UCSD-AML1 (cell line): ENCODE data around the gene CYB5R2.

ENCODE experiments used
- DNase-seq: peaks from one replicate; lab custom pipeline; 2025; ENCODE audit not compliant: unreplicated experiment; lab: John Stamatoyannopoulos, UW

CYB5R2 gene

DNA sequence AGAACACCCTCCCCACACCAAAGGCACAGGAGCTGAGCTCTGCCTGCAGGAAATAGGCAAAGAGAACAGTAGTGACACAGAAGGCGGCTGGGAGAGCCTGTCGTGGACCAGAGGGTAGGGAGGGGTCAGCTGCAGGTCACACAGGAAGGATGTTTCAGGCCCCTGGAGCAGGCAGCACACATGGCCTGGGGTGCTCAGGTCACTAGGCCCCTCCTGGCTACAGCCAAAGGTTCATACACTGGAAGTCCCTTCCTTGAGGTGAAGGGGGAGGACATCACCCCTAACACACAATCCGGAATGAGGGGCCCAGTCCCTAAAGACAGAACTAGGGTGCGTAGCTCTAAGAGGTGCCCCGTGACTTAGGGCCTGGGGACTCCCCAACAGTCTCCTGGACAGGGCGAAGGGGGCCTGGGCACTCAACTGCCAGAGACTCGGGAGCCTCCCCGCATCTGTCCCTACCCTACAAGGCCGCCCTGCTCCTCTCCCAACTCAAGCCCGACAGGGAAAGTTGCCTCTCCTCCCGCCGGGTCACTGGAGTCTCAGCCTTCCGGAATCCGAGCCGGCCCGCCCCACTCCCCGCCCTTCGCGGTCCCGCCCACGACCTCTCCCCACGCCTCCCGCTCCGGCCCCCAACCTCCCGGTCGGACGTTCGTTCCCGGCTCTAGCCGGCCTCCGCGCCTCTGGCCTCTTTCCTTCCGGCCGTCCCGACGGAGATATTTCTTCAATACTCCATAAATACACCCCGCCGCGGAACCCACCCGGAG lies at the start of gene CYB5R2:
Gene CYB5R2 (minus strand): TSS at position 541 of the 764 bp plus-strand sequence. CDS start 675 bp downstream, outside the sequence.
- DNase-seq, result no peak

DNA sequence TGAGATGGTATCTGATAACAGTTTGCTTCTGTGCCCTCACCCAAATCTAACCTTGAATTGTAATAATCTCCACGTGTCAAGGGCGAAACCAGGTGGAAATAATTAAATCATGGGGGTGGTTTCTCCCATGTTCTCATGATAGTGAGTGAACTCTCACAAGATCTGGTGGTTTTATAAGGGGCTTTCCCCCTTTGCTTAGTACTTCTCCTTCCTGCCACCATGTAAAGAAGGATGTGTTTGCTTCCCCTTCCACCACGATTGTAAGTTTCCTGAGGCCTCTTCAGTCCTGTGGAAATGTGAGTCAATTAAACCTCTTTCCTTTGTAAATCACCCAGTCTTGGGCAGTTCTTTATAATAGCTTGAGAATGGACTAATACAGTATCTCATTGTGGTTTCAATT lies 41.5 kb upstream of the CYB5R2 start:
- no peak for DNase-seq

DNA sequence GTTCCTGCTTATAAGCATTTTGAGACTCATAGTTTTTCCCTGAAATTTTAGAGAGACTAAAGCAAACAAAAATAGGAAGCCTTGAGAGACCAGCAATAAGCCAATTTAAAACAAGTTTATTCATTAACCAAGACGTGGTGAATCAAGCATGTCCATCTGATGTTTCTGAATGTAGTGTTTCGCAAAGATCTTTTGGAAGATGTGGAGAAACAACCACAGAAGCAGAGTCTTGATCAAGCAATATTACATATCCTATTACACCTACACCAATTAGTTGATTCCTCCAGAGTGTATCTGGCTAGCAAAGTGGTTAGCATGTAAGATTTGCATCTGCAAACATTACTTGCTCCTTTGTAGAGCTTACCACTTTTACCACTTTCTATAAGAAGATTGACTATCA lies 33.1 kb upstream of the CYB5R2 start, which contains the start of gene OVCH2:
Gene OVCH2 (minus strand): TSS at position 101 of the 400 bp plus-strand sequence. CDS start 83 bp downstream, at position 18.
- DNase-seq, result no peak

DNA sequence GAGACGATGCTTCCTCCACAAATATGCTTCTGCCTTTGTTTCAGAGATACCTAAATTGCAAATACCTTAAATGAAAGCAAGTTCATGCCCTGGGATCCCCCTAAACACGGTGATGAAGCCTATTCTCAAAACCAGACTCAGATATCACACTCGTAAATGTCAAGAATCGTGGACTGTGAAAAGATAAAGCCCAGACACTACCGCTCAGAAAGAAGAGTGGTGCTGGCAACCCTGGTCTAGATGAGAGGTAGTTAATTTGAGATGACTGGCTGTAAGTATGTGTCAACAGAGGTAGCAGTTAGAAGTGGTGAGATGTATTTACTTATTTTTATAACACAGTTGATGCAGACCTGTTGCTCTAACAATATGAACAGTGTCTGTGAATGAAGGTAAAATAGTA lies 30.4 kb upstream of the CYB5R2 start:
- no peak for DNase-seq

DNA sequence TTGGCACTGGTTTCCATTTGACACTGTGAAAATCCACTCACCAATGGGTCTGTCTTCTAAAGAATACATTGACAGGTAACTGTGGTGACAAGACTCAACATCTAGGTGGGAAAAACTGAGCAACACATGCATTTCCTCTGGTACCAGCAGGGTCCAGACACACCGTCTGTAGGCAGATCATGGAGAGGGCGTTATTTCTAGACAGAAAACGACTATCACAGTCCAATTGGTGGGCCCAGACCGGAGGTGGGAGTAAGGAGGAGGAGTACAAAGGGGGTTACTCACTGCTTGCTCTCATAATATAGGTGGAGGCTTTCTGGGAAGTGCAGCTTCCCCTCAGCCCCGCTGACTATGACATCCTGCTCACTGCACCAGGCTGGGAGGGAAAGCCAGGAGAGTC lies 23.1 kb upstream of the CYB5R2 start:
- DNase-seq, result no peak

DNA sequence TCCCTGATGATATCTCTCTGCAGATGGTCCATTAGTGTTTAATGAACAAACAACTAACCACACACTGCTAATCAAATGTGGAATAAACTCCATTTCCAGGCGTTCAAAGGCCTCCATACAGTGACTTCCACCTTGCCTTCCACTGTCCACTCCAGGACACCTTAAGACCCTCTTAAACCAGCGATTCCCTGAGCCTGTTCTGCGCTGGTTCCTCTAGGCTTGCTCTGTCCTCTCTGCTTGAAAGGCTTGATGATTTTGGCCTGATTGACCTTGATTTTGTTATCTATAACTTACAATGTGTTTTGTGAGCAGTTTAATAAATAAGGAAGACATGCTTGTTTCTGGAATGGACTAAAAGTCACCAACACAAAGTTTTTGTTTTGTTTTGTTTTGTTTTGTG lies 20.9 kb upstream of the CYB5R2 start:
- no peak for DNase-seq

DNA sequence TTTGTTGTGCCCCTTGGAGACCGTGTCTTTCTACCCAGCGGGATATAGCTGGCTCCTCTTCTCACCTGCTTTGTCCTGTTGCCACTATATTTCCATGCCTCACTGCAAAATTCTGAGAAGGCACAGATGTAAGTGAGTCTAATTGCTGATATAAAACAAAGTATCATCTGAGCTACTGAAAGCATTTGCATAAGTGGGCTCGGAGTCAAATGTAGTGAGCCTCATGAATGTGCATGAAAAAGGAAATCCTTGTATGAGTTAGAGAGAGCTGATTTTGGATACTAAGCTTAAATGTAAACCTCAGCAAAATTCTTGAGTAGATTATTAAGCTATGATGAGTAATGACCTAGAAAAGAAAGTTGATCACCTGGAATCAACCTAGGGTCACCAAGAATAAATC lies 19.1 kb upstream of the CYB5R2 start:
- no peak for DNase-seq

DNA sequence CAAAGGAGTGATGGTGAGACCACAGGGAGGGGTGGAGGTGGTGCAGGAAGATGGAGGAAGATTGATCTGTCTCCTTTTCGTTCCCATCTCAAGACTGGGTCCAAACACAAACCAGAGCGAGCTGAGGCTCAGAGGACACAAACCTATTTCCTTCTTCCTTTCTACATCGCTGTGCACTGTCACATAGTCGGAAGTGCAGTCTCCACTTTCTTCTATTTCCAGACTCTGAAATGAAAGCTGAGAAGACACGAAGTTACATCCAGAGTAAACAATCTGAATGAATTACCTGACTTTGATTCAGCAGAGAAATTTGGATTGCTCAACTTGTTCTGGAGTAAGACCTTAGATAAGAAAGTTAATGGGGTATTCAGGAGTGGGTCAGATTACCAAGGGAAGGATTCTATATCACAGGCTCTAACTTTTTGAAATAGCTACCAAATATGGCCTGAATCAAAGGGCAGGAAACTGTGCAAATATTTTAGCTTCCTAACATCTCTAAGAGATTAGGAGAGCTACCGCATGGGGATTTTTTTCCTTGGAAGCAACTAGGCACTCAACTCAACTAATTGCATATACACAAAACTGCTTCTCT lies 18.6 kb upstream of the CYB5R2 start:
- no peak for DNase-seq

DNA sequence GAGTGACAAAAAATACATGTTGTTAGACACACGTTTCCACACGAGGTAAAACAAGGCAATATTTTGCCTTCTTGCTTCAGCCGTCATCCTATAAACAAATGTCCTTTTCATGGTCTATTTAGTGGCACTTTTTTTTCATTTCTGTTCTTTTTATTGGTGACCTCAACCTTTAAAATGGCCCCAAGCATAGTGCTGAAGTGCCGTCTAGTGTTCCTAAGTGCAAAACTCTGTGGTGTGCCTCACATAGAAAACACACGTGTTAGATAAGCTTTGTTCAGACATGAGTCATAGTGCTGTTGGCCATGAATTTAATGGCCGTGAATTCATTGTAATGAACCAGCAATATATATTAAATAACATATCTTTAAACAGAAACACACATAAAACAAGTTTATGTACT lies 17.3 kb upstream of the CYB5R2 start:
- DNase-seq, result no peak

DNA sequence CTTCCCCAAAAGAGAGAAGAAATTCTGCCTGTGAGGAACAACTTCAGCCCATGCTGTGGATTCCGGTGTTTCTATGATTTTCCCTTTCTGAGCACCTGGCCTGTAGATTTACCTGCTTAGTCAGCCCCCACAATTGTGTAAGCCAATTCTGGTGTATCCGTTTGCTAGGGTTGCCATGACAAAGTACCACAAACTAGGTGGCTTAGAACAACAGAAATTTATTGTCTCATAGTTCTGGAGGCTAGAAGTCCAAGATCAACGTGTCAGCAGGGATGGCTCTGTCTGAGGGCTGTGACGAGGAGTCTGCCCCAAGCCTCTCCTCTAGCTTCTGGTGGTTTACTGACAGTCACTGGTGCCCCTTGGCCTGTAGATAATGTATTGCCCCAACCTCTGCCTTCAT lies 15.9 kb upstream of the CYB5R2 start:
- no peak for DNase-seq

DNA sequence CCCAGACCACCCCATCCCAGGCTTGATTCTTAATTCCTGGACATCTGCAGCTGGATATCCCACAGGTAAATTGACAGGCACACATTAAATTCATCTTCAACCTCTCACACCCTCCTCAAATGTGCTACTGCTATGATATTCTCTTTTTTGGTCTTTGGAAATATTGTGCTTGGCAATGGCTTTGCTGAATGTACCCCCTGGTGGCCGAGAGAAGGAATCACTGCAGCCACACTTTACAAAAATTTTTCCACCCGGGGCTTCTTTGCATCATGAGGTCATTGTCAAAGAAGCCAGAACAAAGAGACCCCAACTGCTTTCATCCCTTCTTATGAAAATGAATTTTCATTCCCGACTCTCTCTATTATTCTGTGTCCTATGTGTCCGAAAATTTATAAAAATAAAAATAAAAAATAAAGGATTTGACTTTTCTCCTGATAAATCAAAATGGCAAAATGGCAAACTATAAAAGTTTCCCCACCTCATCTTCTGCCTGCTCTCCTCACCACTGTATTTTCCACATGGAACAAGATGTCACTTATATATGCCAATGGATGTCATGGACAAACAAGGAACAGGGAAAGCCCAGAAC lies 15.0 kb upstream of the CYB5R2 start:
- no peak for DNase-seq

DNA sequence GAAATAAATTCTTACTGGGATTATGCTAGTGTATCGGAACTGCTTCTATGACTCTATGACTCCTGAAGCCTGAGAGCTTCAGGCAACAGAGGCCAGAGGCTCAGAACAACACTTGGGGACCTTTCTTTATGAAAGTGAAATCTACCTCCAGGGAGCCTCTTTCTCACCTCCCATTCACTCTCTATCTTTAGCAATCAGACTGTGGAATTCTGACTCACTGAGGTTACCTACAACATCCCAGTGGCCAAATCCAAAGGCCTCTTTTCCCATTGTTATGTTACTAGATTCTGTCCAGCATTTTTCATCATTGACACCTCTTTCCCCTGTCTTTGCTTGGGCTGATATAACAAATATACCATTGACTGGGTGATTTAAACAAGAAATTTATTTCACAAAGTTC lies 14.1 kb upstream of the CYB5R2 start:
- DNase-seq, result no peak

DNA sequence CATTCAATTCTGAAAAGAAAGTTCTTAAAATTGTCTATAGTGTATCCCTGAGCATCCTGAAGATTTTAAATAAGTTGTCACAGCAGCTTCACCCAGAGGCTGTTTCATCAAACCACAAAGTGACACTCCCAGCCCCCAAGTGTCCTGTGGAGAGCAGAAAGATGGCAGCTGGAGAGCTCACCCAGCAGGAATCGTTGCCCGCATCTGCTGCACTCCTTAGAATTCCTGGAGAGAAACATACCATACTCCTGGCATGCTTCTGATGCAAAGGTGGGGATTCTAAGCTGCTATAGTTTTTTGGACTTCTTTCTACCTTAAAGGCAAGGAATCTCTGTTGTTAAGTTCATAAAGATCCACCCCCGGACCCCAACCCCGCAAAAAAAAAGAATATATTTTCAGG lies 13.5 kb upstream of the CYB5R2 start:
- DNase-seq, result no peak

DNA sequence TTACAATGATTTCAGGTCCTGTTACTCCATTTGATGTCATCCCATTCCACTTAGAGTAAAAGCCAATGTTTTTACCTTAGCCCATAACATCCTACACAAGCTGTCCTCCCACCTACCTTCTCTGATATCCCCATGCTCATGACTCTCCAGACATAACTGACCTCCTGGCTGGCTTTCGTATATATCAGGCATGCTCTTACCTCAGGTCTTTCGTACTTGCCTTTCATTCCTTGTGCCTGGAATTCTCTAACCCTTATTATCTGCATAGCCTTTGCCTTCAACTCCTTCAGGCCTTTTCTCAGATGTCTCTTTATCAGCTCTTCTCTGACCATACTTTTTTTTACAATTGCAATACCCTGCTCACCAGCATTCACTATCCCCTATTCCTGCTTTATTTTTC lies 10.3 kb upstream of the CYB5R2 start:
- no peak for DNase-seq

DNA sequence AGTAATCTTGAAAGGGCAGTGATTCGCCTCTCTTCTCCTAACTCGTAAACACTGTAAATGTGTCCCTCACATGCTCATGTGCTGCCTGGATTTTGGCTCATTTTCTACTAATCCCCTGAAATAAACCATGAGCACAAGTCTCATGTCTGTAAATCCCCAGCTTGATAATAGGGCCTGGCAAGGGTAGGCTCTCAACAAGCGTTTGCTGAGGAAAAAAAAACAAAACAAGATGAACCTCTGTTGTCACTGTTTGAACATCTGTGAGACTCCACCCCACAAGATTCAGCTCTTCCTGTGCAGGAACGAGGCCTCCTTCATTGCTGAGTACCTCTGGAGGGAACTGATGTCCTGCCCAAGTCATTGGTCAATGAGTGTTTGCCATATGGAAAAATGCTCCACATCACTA lies 4.5 kb upstream of the CYB5R2 start:
- DNase-seq, result no peak

DNA sequence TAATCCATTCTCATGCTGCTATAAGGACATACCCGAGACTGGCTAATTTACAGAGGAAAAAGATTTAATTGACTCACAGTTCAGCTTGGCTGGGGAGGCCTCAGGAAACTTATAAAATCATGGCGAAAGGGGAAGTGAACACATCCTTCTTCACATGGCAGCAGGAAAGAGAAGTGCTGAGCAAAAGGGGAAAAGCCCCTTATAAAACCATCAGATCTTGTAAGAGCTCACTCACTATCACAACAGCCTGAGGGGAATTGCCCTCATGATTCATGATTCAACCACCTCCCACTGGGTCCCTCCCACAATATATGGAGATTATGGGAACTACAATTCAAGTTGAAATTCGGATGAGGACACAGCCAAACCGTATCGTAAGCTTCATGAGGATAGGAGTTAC lies 3.8 kb upstream of the CYB5R2 start:
- no peak for DNase-seq

DNA sequence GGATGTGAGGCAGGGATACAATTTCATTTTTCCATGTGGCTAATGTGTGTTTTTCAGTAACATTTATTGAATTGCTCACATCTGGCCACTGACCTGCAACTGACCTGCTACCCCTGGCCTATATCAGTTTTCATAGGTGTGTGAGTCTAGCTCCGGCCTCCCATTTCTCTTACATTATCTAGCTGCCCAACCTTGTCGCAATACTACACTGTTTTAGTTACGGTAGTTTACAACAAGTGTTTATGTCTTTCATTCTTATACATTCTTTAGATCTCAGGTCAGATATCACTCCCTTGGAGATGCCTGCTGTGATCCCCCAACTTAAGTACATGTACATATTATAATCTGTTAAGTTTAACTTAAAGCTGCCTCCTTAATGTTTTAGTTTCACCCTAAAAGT lies 2.3 kb upstream of the CYB5R2 start:
- DNase-seq, result no peak

DNA sequence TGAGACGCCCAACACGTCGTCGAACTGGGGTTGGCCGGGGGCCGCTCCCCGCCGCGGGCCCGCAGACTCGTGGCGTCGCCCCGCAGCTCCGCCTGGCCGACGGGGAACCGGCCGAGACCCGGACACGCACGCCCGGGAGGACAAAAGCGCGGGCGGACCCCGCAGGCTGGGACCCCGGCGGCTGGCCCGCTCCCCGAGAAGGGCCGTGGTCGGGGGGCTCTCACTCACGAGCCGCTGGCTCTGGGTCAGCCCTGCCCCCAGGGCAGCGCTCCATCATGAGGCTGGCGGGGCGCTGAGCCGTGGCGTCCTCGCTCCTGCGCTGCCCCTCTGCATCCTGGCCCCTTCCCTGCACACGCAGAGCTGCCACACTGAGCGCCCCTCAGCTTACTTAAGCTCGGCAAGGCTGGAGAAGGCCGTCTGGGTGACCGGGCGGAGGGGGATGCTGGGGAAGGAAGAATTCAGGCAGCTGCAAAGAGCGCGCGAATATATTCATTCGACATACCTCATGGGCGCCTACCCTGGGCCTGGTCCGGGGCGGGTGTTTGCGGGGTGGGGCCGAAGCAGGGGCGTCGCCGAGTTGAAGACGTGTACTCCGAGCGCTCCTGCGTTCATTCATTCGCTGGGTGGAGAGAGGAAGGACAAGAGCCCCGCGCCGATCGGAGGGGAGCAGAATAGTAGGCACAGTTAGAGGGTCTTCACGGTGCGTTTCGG lies 579 bp upstream of the CYB5R2 start:
- DNase-seq, result no peak

DNA sequence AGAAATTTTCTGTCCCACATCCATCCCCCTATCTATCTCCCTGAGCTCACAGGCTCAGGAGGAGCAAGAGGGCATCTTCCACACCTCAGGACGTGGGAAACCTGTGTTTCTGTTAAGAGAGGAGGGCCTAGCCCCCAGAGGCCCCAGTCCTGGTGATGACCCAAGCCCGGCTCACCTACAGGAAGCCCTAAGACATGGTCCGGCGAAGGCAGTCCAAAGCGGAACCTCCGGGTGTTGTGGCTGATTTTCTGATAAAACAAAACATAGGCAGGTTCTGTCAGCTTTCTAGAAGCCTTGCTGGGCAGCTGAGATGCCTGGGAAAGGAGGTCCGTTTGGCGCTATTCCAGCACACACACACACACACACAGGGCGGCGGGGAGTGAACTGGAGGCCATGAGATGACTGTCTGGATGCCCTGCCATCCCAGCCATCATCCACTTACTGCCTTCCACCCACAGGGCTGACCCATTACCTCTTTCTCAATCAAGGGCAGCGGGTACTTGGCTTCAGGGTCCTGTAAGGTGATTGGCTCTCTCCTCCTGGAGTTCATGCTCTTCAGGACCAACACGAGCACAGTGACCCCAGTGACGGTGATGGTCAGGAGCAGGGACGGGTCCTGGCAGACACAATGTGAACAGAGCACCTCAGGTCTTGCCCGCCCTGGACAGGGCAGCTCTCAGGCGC lies 882 bp downstream of the CYB5R2 start:
- DNase-seq, result no peak

DNA sequence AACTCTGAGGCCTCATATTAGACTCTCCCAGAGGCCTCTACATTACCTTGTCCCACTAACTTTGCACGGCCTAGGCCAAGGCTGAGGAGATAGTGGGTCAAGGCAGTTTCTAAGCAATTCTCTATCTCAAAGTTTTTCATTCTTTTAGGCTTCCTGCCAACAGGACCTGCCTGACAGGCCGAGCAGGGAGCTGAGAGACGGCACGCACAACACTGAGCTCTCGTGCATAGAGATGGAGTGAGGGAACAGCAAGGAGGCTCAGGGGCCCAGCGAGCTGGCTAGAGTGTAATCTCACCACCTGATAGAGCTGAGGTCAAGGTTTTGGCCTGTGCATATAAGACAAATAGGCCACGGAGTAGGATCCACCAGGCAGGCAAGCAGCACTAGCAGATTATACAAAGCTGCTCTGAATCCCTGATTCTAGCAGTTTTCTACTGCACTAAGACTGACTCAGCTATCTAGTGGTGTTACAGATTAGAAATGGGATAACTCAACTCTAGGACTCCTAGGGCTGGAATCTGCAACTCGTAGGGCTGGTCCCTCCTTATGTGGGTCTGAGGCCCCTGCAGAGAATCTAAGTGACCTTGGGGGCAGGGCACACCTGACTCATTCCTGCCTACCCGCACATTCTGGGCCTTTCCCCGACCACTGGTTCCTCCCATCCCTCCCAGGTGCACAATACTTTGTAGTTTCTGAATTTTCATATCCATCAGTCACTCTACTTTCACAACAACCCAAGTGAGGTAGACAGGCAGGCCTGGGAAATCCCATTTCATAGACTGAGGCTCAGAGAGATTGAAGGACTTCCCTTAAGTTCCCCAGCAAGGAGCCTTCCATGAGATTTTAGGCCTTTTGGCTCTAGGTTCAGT lies 1.7 kb downstream of the CYB5R2 start:
- no peak for DNase-seq
